Stimulated activated CD4-positive, alpha-beta T cell treated with anti-CD3 and anti-CD28 coated beads, Interleukin-4, amount 100 ng/mL, for 48 hours (primary cell): ENCODE data around the gene PRKAG2.
"Not testable (repeated sequence)": the region's sequence is repeated elsewhere in the genome, so short reads cannot be mapped to it uniquely, and the experiment has no call there.

Experiments used
- DNase-seq, 2 donors: peaks; one replicate each; pipeline ENCODE4 v3.0.0-alpha.2; 2020; ENCODE audit warnings: low read depth in 2 of 2

PRKAG2 gene

DNA sequence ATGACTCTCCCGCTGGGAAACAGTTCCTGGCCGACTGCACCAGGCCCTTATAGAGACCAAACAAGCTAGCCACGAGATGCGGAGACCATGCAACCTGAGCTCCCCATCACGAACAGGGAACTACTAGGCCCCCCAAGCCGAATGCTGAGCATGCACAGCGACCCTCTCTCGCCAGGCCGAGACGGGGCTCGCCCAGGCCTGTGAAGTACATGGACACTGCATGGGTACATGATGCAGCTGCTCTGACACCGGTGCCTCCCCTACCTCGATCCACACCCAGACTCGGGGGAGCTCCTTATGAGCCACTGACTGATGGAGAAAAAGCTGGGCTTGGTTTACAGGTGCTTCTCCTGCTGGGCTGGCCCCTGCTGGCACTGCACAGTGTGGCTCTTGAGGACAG, 285.0 kb downstream of the PRKAG2 start:
- no peak for DNase-seq

DNA sequence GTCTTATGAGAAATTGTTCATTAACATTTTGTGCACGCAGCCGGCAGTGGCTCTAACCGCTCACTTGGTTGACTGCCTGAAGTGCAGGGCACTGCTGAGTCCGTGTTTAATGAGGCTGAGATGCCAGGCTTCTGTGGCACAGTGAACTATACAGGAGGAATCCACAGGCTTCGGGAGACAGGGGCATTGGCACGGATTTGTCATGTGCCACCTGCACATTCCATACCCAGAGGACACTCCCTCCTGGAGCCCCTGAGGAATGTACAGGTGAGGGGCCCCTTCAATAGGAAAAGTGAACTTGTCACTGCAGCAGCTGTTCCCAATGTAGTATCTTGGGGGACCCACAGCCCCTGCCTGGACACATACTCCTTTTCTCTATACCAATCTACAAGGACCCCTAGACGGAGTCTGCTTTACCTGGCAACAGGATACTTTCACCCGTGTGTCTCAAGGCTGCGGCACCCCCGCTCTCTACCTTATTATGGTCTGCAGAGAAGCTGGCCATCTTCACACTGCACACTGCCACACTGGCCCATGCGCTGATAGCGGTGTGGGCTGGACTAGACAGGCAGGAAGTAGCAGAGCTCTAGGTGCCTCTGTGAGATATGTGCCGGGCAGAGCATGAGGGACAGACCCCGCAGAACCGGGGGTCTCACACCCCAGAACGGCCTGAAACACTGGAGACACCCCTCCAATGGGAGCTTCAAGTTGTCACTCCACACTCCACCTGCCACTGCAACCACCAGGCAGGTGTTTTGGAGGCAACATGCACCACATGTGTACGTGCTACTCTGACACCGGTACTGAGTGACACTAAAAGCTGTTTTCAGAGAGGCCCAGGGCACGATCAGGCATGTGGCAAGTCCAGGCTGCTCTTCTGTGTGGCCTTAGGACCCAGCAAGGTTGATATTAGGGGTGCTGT, 285.8 kb downstream of the PRKAG2 start:
- DNase-seq = no peak

DNA sequence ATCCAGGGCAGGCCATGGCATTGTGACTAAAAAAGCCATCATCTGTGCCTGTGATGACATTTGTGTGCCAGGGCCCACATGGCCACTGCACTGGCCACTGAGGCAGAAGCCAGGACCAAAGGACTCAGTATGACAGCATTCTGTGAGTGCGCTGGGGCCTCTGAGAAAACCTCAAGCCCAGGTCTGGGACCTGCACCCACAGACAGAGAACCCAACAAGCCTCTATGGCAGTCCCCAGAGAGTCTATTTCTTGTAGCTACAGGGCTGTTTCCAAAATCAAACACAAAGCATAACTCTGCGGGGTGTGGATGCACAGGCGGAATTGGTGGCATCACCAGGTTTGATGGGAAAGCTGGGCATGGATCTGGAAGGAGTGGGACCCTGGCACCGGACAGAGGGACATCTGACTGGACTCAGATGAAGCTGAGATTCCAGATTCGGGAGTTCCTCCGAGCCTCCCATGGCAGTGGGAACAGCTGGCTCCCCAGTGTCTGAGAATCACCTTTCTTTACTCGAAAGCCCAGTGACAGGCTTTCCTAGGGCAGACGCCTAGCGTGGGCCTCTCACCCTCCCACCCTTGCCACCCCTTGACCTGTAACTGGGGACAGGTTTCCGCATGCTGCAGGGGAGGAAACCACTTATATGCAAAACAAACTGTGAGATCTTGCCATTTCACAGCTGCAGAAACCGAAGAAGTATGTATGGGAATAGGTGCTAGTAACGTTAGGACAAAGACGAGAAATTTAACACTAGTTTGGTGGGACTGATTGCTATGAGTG, 286.7 kb downstream of the PRKAG2 start:
- no peak for DNase-seq

- DNase-seq = no peak
These were observed 287.9 kb downstream of the PRKAG2 start for GRCh38 chr7:151588982-151589381.

- DNase-seq = no peak
These were observed 290.2 kb downstream of the PRKAG2 start for GRCh38 chr7:151586531-151587260.

- no peak for DNase-seq
These were observed 291.0 kb downstream of the PRKAG2 start for GRCh38 chr7:151585744-151586393.

DNA sequence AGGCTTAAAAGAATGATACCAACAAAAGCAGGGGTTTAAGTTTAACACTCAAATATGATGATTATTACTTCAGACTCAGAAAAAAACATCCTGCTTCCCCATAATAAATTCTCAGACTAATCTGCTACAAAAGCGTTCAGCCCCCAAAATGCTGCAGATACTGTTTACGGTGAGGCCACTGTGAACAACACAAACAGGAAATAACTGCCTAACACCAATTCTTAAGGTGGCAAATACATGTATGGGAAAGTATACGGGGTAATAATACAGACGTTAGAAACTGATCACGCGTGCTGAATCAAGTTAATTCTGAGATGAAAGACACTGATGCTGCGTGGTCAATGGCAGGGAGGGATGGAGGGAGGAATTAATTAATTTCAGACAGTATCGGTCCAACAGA, 295.2 kb downstream of the PRKAG2 start:
- DNase-seq = no peak

DNA sequence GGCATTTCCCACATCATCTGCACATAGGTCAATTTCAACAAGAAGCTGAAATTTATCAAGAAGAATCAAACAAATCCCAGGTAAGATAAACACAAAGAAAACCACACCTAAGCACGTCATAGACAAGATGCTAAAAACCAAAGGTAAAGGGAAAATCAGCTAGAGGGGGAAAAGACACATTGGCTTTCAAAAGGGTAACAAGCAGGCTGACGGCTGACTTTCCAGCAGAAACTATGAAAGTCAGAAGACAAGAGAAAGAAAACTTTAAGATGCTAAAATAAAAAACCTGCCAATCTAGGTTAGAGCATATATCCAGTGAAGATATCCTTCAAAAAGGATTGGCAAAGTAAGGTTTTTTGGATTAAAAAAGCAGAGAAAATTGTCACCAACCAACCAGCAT, 297.3 kb downstream of the PRKAG2 start:
- no peak for DNase-seq

- DNase-seq = no peak
These were observed 301.5 kb downstream of the PRKAG2 start for GRCh38 chr7:151575410-151575809.

- DNase-seq = not testable (repeated sequence)
These were observed 303.9 kb downstream of the PRKAG2 start for GRCh38 chr7:151573046-151573445.

DNA sequence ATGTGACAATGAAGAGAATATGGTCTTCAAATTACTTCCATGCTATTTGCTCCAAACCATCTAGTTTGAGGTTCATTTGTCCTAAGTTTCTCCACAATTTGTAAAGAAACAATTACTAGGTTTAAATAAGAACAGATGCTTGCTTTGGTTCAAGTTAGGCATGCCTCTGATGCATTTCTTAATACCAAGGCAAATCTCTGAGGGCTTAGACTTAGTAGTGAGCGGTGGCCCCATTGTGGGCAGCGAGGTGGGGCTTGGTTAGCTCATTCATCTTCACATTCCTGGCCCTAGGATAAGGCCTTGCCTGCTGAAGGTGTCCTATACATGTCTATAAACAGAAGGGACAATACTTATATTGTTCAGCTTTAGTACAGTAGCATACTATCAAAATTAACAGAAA, 304.8 kb downstream of the PRKAG2 start:
- no peak for DNase-seq

DNA sequence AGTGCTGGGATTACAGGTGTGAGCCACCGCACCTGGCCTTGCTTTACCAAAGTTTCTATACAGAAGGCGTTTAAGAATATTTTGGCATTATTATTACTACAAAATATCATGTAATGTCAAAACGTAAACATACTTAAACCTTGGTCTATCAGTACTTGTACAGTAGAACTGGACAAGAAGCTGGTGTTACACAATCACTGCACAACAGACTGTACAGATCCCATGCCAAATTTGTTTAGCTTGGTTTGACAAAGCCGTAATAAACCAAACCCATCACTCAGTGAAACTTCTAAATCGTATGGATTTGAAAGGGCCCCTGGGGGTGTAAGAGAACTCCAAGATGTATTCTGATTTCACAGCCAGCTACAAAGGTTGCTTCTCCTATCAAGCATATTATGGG, 305.4 kb downstream of the PRKAG2 start:
- DNase-seq = no peak

DNA sequence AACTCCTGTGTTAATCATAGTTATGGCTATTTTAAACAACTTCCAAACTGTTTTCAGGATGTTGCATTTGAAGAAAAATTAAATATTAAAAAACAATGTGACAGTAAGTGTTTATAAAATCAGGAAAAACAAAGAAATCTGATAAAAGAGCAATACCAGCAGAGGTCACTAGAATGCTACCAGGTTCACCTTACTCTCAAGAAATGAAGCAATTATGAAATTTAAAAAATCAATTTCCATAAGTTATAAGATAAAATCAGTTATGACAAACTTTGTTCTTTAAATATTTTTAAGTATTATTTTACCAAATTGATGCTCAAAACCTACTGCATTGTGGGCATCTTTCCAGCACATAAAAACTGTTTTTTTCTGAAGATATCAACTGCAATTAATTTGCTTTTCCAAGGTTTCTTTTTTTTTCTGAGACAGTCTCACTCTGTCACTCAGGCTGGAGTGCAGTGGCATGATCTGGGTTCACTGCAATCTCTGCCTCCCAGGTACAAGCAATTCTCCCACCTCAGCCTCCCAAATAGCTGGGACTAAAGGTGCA, 306.5 kb downstream of the PRKAG2 start:
- DNase-seq = no peak

GRCh38 chr7:151568956-151569940, 307.7 kb downstream of the PRKAG2 start:
- DNase-seq = no peak

DNA sequence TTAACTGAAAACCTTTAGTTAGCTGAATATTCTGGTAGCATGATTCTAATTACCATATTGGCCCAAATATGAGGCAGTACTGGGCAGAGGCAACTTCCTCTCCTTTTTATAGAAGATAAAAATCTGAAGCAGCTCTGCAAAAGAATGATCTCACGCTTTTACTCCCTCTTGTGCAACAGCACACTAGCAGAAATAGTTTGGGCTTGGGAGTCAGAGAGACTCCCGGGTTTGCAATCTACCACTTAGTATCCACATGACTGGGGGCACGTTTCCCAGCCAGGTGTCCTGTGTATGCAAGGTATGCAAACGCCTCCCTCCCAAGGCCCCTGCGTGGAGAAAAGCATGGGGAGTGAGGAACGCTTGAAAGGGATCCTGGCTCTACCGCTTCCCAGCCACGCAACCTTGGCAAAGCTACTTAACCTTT, 310.0 kb downstream of the PRKAG2 start:
- no peak for DNase-seq

GRCh38 chr7:151565541-151565940, 311.4 kb downstream of the PRKAG2 start:
- no peak for DNase-seq

- DNase-seq = no peak
These were observed 316.7 kb downstream of the PRKAG2 start for GRCh38 chr7:151560243-151560642.

- no peak for DNase-seq
These were observed 317.2 kb downstream of the PRKAG2 start for GRCh38 chr7:151559557-151560183.

GRCh38 chr7:151558575-151558974, 318.3 kb downstream of the PRKAG2 start:
- no peak for DNase-seq

DNA sequence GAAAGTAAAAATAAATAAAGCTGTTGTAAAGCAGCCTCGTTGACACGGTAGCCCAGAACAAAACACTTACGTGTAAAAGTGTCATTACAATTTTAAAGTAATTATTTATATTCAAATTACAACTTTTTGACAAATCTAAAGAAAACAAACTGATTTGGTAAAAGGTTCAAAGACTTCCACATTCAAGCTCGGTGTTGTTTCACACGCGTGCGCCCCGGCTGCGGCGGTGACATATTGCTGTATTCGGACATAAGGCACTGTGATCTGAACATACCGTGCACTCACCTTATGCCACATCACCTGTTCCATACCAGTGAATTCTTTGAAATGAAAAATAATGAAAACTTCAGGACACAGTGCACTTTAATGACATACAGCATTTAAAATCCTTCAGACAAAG, 320.3 kb downstream of the PRKAG2 start:
- no peak for DNase-seq
